Kidney (tissue), 14 donors: ENCODE measurements around the gene EPAS1. TPM values are rescaled to one million over a fixed set of nuclear protein-coding genes. Genes with fewer than 3 reads are reported as not detected.

Experiments
- DNase-seq, 5 donors: peaks; one replicate each; pipeline ENCODE4 v3.0.0-alpha.2; 2013 to 2020
- FAIRE-seq: peaks from 2 replicates; lab custom pipeline; 2012; peaks lifted over from hg19 to GRCh38; lab: Jason Lieb, UNC
- H3K27ac ChIP-seq, 2 donors: one replicate each; pipeline ENCODE4 v1.7.0; 2013; ENCODE audit warnings: low read depth in 2 of 2, low read length in 2 of 2, inconsistent platforms in 1 of 2
- H3K27me3 ChIP-seq: one replicate; pipeline ENCODE4 v1.7.1; 2013; ENCODE audit warnings: low read length, inconsistent platforms; ENCODE audit not compliant: control insufficient read depth, insufficient read depth
- H3K36me3 ChIP-seq, 3 donors: one replicate each; pipeline versions ENCODE4 v1.7.0 to v1.7.1; 2013; ENCODE audit warnings: low read length in 3 of 3, control low read depth in 1 of 3, inconsistent platforms in 1 of 3; ENCODE audit not compliant: insufficient read depth in 3 of 3, control insufficient read depth in 2 of 3
- H3K4me1 ChIP-seq, 3 donors: one replicate each; pipeline versions ENCODE4 v1.7.0 to v1.7.1; 2013; ENCODE audit warnings: low read length in 3 of 3, inconsistent platforms in 1 of 3, low read depth in 1 of 3; ENCODE audit not compliant: control insufficient read depth in 2 of 3, insufficient read depth in 2 of 3
- H3K4me3 ChIP-seq, 3 donors: one replicate each; pipeline versions ENCODE4 v1.7.0 to v1.8.1; 2013; ENCODE audit warnings: low read length in 3 of 3, control low read depth in 1 of 3, inconsistent platforms in 1 of 3
- H3K9ac ChIP-seq, 3 donors: one replicate each; pipeline versions ENCODE4 v1.7.0 to v1.7.1; 2013; ENCODE audit warnings: low read length in 3 of 3, control low read depth in 1 of 3, inconsistent platforms in 1 of 3
- H3K9me3 ChIP-seq, 3 donors: one replicate each; pipeline versions ENCODE4 v1.7.0 to v1.7.1; 2013; ENCODE audit warnings: low read length in 3 of 3, control low read depth in 1 of 3, inconsistent platforms in 1 of 3; ENCODE audit not compliant: control insufficient read depth in 2 of 3, insufficient read depth in 1 of 3
- CTCF ChIP-seq: IDR thresholded peaks from 3 replicates; pipeline ENCODE4 v1.5.1; 2012; ENCODE audit warnings: mild to moderate bottlenecking, moderate library complexity, borderline replicate concordance; ENCODE audit not compliant: insufficient read depth; ENCODE audit errors: extremely low read depth
- intact Hi-C: fragments of 100-400 bp; cut with DNase I; formaldehyde crosslinking; loops from one replicate; pipeline ENCODE4 v1.11.1; 2022
- polyA plus RNA-seq: library from polyadenylated mRNA; stranded (reverse); fragments of 350-450 nt; fragmentation: Illumina TruSeq; extraction: RNeasy Lipid Tissue Mini Kit (QIAGEN cat#74804); gene quantifications from one replicate; pipeline ENCODE4 v1.2.3, GENCODE V29; 2014; ENCODE audit warnings: low read depth, low replicate concordance; ENCODE audit not compliant: insufficient read depth
- total RNA-seq: library from RNA; stranded (reverse); fragmentation: NEBNext Ultra II Directional; extraction: Animal tissue kit (Norgen Biotek cat#: 25700); gene quantifications from one replicate; pipeline ENCODE4 v1.2.1, GENCODE V29; 2021
- donor health status: control.
- donor health status: control.
- donor health status: control.
- donor health status: control.
- donor health status: control.
- donor health status: DM: yes; HTN: yes; CAD: no.
- donor health status: Normal renal cell carcinoma (clear cell type).

The EPAS1 gene
- total and polyA plus RNA-seq, 2 donors from 2014 or later, result 142 to 398 TPM

GRCh38 chr2:46390036-46390435 is 92.8 kb downstream of the EPAS1 start:
- no peak overlapping the region for H3K27ac ChIP-seq
- H3K27me3 ChIP-seq, result no peaks in the 10 kb centered on the region
- FAIRE-seq (no peak), DNase-seq (no peak)
- H3K9me3 ChIP-seq, result no peaks in the 10 kb centered on the region
- TF ChIP-seq CTCF, result no peak
- peaks cover 0 to 13% (median 11%) of the 10 kb centered on the region in 3 donors for H3K36me3 ChIP-seq
- H3K4me3 ChIP-seq, result no peak overlapping the region
- H3K4me1 ChIP-seq, result no peaks in the 10 kb centered on the region
- H3K9ac ChIP-seq, result no peak overlapping the region
- intact Hi-C loops, result no loop called here

GRCh38 chr2:46390901-46391395 is 93.7 kb downstream of the EPAS1 start:
- intact Hi-C loops, result no loop called here
- Histone ChIP-seq H3K9me3 (no peaks in the 10 kb centered on the region), H3K27ac (no peak overlapping the region), H3K36me3 (peaks cover 0 to 8% (median 5%) of the 10 kb centered on the region in 3 donors), H3K27me3 (no peaks in the 10 kb centered on the region), H3K4me3 (no peak overlapping the region), H3K4me1 (no peaks in the 10 kb centered on the region), H3K9ac (no peak overlapping the region)
- no peak for TF ChIP-seq CTCF
- no peak for FAIRE-seq
- no peak for DNase-seq

- no peak for TF ChIP-seq CTCF
- no peak for DNase-seq
- intact Hi-C loops, result no loop called here
Measured at GRCh38 chr2:46392561-46393346, 95.5 kb downstream of the EPAS1 start.

More at GRCh38 chr2:46392561-46393346, 95.5 kb downstream of the EPAS1 start:
- Histone ChIP-seq H3K4me1 (no peaks in the 10 kb centered on the region), H3K36me3 (no peaks in the 10 kb centered on the region), H3K27me3 (no peaks in the 10 kb centered on the region), H3K9me3 (no peaks in the 10 kb centered on the region), H3K27ac (no peak overlapping the region), H3K9ac (no peak overlapping the region), H3K4me3 (no peak overlapping the region)
- no peak for FAIRE-seq
